HCT116 (cell line): ENCODE measurements around the gene CYP1A1. TPM values are rescaled to one million over a fixed set of nuclear protein-coding genes. Genes with fewer than 3 reads are reported as not detected.

Experiments used
- ATAC-seq: fragments of 200-7000 bp; cut with Tn5 transposase; 2 replicates; pipeline ENCODE4 v1.9.1; 2020; ENCODE audit warnings: mild to moderate bottlenecking, moderate library complexity
- BruUV-seq: library from RNA; stranded (reverse); fragments of 400-500 nt; replicated peaks from 2 replicates; lab custom pipeline; 2021; lab: Mats Ljungman, UMichigan
- CTCF ChIA-PET: fragments of 300-600 bp; sonication (Branson Sonifier 250); formaldehyde crosslinking; loops from one replicate; lab custom pipeline; 2021; ENCODE audit warnings: antibody characterized with exemption; lab: Charles Lee
- POLR2A ChIA-PET: fragments of 300-600, 350-600 bp; sonication (Branson Sonifier 250); formaldehyde crosslinking; loops from one replicate; lab custom pipeline; 2021; ENCODE audit warnings: antibody characterized with exemption; lab: Charles Lee
- RAD21 ChIA-PET, 2 experiments: fragments of 300-600 bp; sonication (Branson Sonifier 250); formaldehyde crosslinking; loops; one replicate each; lab custom pipeline; 2023; ENCODE audit warnings: low total read pairs in 2 of 2; ENCODE audit not compliant: uncharacterized antibody in 2 of 2, unreplicated experiment in 2 of 2, low non-redundant PET in 1 of 2; lab: Charles Lee
- DNase-seq: peaks from one replicate; pipeline ENCODE4 v3.0.0-alpha.2; 2010; ENCODE audit warnings: low read depth, low spot score
- H2AFZ ChIP-seq: fragments of 200-600 bp; shearing (Covaris generic), sonication (generic); 2 replicates; pipeline ENCODE4 v1.6.1; 2017; ENCODE audit warnings: low read depth, mixed run types, mixed read lengths, antibody characterized with exemption, low read length; ENCODE audit not compliant: poor library complexity, severe bottlenecking
- H3K27ac ChIP-seq: 2 replicates; pipeline ENCODE4 v1.5.1; 2012; ENCODE audit warnings: low read depth, low read length
- H3K27me3 ChIP-seq: fragments of 200-600 bp; sonication (generic); 2 replicates; pipeline ENCODE4 v1.6.1; 2016; ENCODE audit warnings: mixed run types, low read length, mixed read lengths; ENCODE audit not compliant: insufficient read depth
- H3K36me3 ChIP-seq, 2 experiments: fragments of 200-500 bp in 1 of 2; fragments of 200-600 bp in 1 of 2; sonication (Bioruptor generic) in 1 of 2; sonication (generic) in 1 of 2; 2 replicates each; pipeline versions ENCODE4 v1.5.1 to v1.6.1; 2014 to 2016; ENCODE audit warnings: low read length in 2 of 2, inconsistent platforms in 1 of 2, mixed read lengths in 1 of 2, mixed run types in 1 of 2; ENCODE audit not compliant: insufficient read depth in 2 of 2, control insufficient read depth in 1 of 2
- H3K4me1 ChIP-seq, 2 experiments: fragments of 200-600 bp in 1 of 2; sonication (generic) in 1 of 2; 2 replicates each; pipeline versions ENCODE4 v1.5.1 to v1.6.1; 2012 to 2017; ENCODE audit warnings: low read length in 2 of 2, inconsistent platforms in 1 of 2, mild to moderate bottlenecking in 1 of 2, mixed read lengths in 1 of 2, mixed run types in 1 of 2, moderate library complexity in 1 of 2; ENCODE audit not compliant: insufficient read depth in 2 of 2, control insufficient read depth in 1 of 2
- H3K4me2 ChIP-seq: fragments of 200-600 bp; sonication (generic); 2 replicates; pipeline ENCODE4 v1.6.1; 2017; ENCODE audit warnings: mixed run types, low read length, mixed read lengths
- H3K4me3 ChIP-seq, 2 experiments: fragments of 200-600 bp in 1 of 2; sonication (generic) in 1 of 2; replicated peaks in 1 of 2; 2 replicates each; pipeline ENCODE4 v1.5.1; 2011 to 2016; ENCODE audit warnings: low read length in 2 of 2, control low read depth in 1 of 2, low read depth in 1 of 2, mild to moderate bottlenecking in 1 of 2, mixed read lengths in 1 of 2, mixed run types in 1 of 2
- H3K79me2 ChIP-seq: fragments of 200-600 bp; sonication (generic); 2 replicates; pipeline ENCODE4 v1.6.1; 2017; ENCODE audit warnings: mild to moderate bottlenecking, mixed run types, low read length, moderate library complexity, mixed read lengths; ENCODE audit not compliant: insufficient read depth
- H3K9ac ChIP-seq: fragments of 200-600 bp; sonication (generic); 2 replicates; pipeline ENCODE4 v1.6.1; 2016; ENCODE audit warnings: low read length, mixed read lengths
- H3K9me2 ChIP-seq: fragments of 200-600 bp; sonication (generic), shearing (Covaris generic); 2 replicates; pipeline ENCODE4 v1.6.1; 2017; ENCODE audit warnings: mixed run types, mild to moderate bottlenecking, moderate library complexity; ENCODE audit not compliant: insufficient read depth
- H3K9me3 ChIP-seq, 2 experiments: fragments of 200-500 bp in 1 of 2; fragments of 200-600 bp in 1 of 2; sonication (Bioruptor generic) in 1 of 2; sonication (generic) in 1 of 2; 2 replicates each; pipeline ENCODE4 v1.6.1; 2014 to 2017; ENCODE audit warnings: low read length in 2 of 2, mixed read lengths in 2 of 2, inconsistent platforms in 1 of 2, low read depth in 1 of 2, mild to moderate bottlenecking in 1 of 2, mixed run types in 1 of 2, moderate library complexity in 1 of 2; ENCODE audit not compliant: control insufficient read depth in 1 of 2, insufficient read depth in 1 of 2
- H4K20me1 ChIP-seq: fragments of 200-600 bp; sonication (generic), shearing (Covaris generic); 2 replicates; pipeline ENCODE4 v1.6.1; 2017; ENCODE audit warnings: mixed run types, mild to moderate bottlenecking, moderate library complexity; ENCODE audit not compliant: insufficient read depth
- CBX3 ChIP-seq: IDR thresholded peaks from 2 replicates; pipeline ENCODE4 v1.6.1; 2012; ENCODE audit warnings: low read depth
- CEBPB ChIP-seq: IDR thresholded peaks from 2 replicates; pipeline ENCODE4 v1.6.1; 2012; ENCODE audit warnings: low read depth
- CTCF ChIP-seq, 3 experiments: fragments of 200-600 bp in 1 of 3; sonication (generic) in 1 of 3; IDR thresholded peaks in 2 of 3; conservative IDR thresholded peaks in 1 of 3; 2 replicates each; pipeline ENCODE4 v1.5.1; 2012 to 2017; ENCODE audit warnings: low read depth in 2 of 3, low read length in 2 of 3, antibody characterized with exemption in 1 of 3, borderline replicate concordance in 1 of 3, control low read depth in 1 of 3, mild to moderate bottlenecking in 1 of 3, mixed read lengths in 1 of 3, mixed run types in 1 of 3, moderate library complexity in 1 of 3; ENCODE audit not compliant: insufficient read depth in 1 of 3
- EGR1 ChIP-seq: IDR thresholded peaks from 2 replicates; pipeline ENCODE4 v1.6.1; 2012; ENCODE audit warnings: low read depth
- EZH2phosphoT487 ChIP-seq: fragments of 200-600 bp; IDR thresholded peaks from 2 replicates; pipeline ENCODE4 v1.6.1; 2018; ENCODE audit warnings: antibody characterized with exemption, borderline replicate concordance
- FOSL1 ChIP-seq: IDR thresholded peaks from 2 replicates; pipeline ENCODE4 v1.6.1; 2012; ENCODE audit warnings: low read depth
- JUND ChIP-seq: IDR thresholded peaks from 2 replicates; pipeline ENCODE4 v1.6.1; 2012
- MAX ChIP-seq: IDR thresholded peaks from 2 replicates; pipeline ENCODE4 v1.6.1; 2012
- POLR2A ChIP-seq: IDR thresholded peaks from 2 replicates; pipeline ENCODE4 v1.7.0; 2011; ENCODE audit warnings: borderline replicate concordance; ENCODE audit not compliant: insufficient read depth, insufficient read length; ENCODE audit errors: extremely low read depth
- POLR2AphosphoS5 ChIP-seq: IDR thresholded peaks from 2 replicates; pipeline ENCODE4 v1.6.1; 2011; ENCODE audit warnings: mild to moderate bottlenecking, low read depth, low read length, moderate library complexity
- RAD21 ChIP-seq: IDR thresholded peaks from 2 replicates; pipeline ENCODE4 v1.6.1; 2012; ENCODE audit warnings: low read depth, mild to moderate bottlenecking
- SIN3A ChIP-seq: IDR thresholded peaks from 2 replicates; pipeline ENCODE4 v1.6.1; 2012; ENCODE audit warnings: low read depth
- SRF ChIP-seq: IDR thresholded peaks from 2 replicates; pipeline ENCODE4 v1.6.1; 2012; ENCODE audit warnings: low read depth
- TCF7L2 ChIP-seq: IDR thresholded peaks from 2 replicates; pipeline ENCODE4 v1.7.0; 2011; ENCODE audit warnings: borderline replicate concordance, inconsistent platforms; ENCODE audit not compliant: insufficient read depth, insufficient read length; ENCODE audit errors: extremely low read depth
- YY1 ChIP-seq: IDR thresholded peaks from 2 replicates; pipeline ENCODE4 v1.6.1; 2011; ENCODE audit warnings: low read length, low read depth, moderate library complexity, mild to moderate bottlenecking; ENCODE audit not compliant: insufficient replicate concordance; ENCODE audit errors: extremely low read depth
- ZBTB33 ChIP-seq: IDR thresholded peaks from 2 replicates; pipeline ENCODE4 v1.6.1; 2011; ENCODE audit warnings: mild to moderate bottlenecking, low read length, moderate library complexity; ENCODE audit not compliant: insufficient replicate concordance; ENCODE audit errors: extremely low read depth
- ZFX ChIP-seq: fragments of 450-650 bp; IDR thresholded peaks from 2 replicates; pipeline ENCODE4 v1.6.1; 2017
- ZNF274 ChIP-seq: fragments of 200-500 bp; sonication (Bioruptor generic); IDR thresholded peaks from 2 replicates; pipeline ENCODE4 v1.6.1; 2014; ENCODE audit warnings: mild to moderate bottlenecking, low read depth, low read length, inconsistent platforms
- intact Hi-C: fragments of 100-400 bp; cut with micrococcal nuclease; formaldehyde crosslinking; loops from 2 replicates; pipeline ENCODE4 v1.10.0; 2022
- total RNA-seq: library from RNA; stranded (reverse); gene quantifications from one replicate; pipeline ENCODE4 v1.2.1, GENCODE V29; 2021; ENCODE audit not compliant: unreplicated experiment

CYP1A1 gene
- total RNA-seq, 1 experiment from 2014 or later = 1.5 TPM

- Histone ChIP-seq H3K27me3 (no peaks in the 10 kb centered on the region), H3K4me2 (no peak overlapping the region), H4K20me1 (no peaks in the 10 kb centered on the region), H3K79me2 (no peaks in the 10 kb centered on the region), H3K4me3 (no peak overlapping the region), H3K4me1 (no peaks in the 10 kb centered on the region), H3K36me3 (no peaks in the 10 kb centered on the region), H2AFZ (no peak overlapping the region), H3K9me3 (no peaks in the 10 kb centered on the region), H3K9me2 (no peaks in the 10 kb centered on the region), H3K27ac (no peak overlapping the region), H3K9ac (no peak overlapping the region)
- DNase-seq (no peak), ATAC-seq (no peak)
- intact Hi-C loops = no loop called here
- ChIA-PET RAD21 (no interaction called here), POLR2A (no interaction called here), CTCF (no interaction called here)
- no TSS peak for BruUV-seq
- TF ChIP-seq CEBPB (no peak), POLR2AphosphoS5 (no peak), EGR1 (no peak), TCF7L2 (no peak), EZH2phosphoT487 (no peak), MAX (no peak), SRF (no peak), RAD21 (no peak), CTCF (IDR thresholded peaks at IDR 0.05 in 2 of 3, conservative IDR thresholded peaks at IDR 0.05 in 1 of 3; ENCODE audit: borderline replicate concordance in 1 of 3, insufficient read depth in 1 of 3, low read depth in 2 of 3, low read length in 2 of 3) (no peak), ZNF274 (no peak), YY1 (no peak), POLR2A (no peak), ZBTB33 (no peak), CBX3 (no peak), FOSL1 (no peak), JUND (no peak), ZFX (no peak), SIN3A (no peak)
These were observed 38.1 kb upstream of the CYP1A1 start for GRCh38 chr15:74763416-74763815.
